HL-60 (cell line): Measurements from ENCODE around the gene CARMIL1.

Experiments
- DNase-seq, 2 experiments: peaks; one replicate each; pipeline ENCODE4 v3.0.0-alpha.2; 2010 to 2020; ENCODE audit warnings: low read depth in 1 of 2, low spot score in 1 of 2
- H3K27ac ChIP-seq: fragments of 250-450 bp; sonication (Bioruptor Pico); replicated peaks from 2 replicates; pipeline ENCODE4 v1.5.1; 2020; ENCODE audit warnings: mild to moderate bottlenecking, moderate library complexity
- H3K27me3 ChIP-seq: fragments of 250-450 bp; sonication (Bioruptor Pico); 2 replicates; pipeline ENCODE4 v1.5.1; 2021; ENCODE audit warnings: mild to moderate bottlenecking, moderate library complexity; ENCODE audit not compliant: insufficient read depth, poor library complexity, severe bottlenecking
- H3K4me3 ChIP-seq: replicated peaks from 2 replicates; pipeline ENCODE4 v1.5.1; 2011; ENCODE audit warnings: mild to moderate bottlenecking, control low read depth, low read length; ENCODE audit not compliant: insufficient read depth
- GABPA ChIP-seq: IDR thresholded peaks from 2 replicates; pipeline ENCODE4 v1.6.1; 2012; ENCODE audit warnings: low read depth
- POLR2AphosphoS5 ChIP-seq: IDR thresholded peaks from 2 replicates; pipeline ENCODE4 v1.6.1; 2012; ENCODE audit warnings: low read depth
- SPI1 ChIP-seq: IDR thresholded peaks from 2 replicates; pipeline ENCODE4 v1.6.1; 2012; ENCODE audit warnings: low read depth, mild to moderate bottlenecking, borderline replicate concordance
- TF ChIP-seq, protein P1 (sequence below): IDR thresholded peaks from 2 replicates; pipeline ENCODE4 v1.6.1; 2012; ENCODE audit warnings: low read depth; ENCODE audit not compliant: insufficient replicate concordance
- TF ChIP-seq, protein P2 (sequence below): IDR thresholded peaks from one replicate; pipeline ENCODE4 v1.5.1; 2011; ENCODE audit warnings: low read length, control low read depth, inconsistent platforms; ENCODE audit not compliant: insufficient read depth

Gene CARMIL1

DNA sequence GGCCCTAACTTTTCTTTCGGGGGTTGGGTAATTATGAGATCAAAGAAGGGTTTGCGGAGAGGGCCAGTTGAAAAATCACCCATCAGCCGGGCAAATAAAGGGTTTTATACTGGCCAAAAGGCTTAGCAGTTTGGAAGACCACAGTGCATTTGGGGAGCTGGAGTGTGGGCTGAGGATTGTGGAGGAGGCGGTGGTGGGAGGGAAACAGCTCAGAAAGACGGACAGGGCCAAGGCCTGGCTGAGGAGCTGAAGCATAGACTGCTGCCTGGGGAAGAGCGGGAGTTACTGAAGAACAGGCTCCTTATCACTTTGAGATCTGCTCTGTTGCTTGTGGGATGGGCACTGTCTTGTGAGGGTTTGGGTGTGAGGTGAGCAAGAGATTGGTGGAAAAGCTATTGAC lies 144.2 kb downstream of the CARMIL1 start:
- Histone ChIP-seq H3K4me3 (no peak overlapping the region), H3K27me3 (no peaks in the 10 kb centered on the region), H3K27ac (no peak overlapping the region)
- DNase-seq = no peak
- TF ChIP-seq SPI1 (no peak), POLR2AphosphoS5 (no peak), GABPA (no peak)
- TF ChIP-seq, protein P1, sequence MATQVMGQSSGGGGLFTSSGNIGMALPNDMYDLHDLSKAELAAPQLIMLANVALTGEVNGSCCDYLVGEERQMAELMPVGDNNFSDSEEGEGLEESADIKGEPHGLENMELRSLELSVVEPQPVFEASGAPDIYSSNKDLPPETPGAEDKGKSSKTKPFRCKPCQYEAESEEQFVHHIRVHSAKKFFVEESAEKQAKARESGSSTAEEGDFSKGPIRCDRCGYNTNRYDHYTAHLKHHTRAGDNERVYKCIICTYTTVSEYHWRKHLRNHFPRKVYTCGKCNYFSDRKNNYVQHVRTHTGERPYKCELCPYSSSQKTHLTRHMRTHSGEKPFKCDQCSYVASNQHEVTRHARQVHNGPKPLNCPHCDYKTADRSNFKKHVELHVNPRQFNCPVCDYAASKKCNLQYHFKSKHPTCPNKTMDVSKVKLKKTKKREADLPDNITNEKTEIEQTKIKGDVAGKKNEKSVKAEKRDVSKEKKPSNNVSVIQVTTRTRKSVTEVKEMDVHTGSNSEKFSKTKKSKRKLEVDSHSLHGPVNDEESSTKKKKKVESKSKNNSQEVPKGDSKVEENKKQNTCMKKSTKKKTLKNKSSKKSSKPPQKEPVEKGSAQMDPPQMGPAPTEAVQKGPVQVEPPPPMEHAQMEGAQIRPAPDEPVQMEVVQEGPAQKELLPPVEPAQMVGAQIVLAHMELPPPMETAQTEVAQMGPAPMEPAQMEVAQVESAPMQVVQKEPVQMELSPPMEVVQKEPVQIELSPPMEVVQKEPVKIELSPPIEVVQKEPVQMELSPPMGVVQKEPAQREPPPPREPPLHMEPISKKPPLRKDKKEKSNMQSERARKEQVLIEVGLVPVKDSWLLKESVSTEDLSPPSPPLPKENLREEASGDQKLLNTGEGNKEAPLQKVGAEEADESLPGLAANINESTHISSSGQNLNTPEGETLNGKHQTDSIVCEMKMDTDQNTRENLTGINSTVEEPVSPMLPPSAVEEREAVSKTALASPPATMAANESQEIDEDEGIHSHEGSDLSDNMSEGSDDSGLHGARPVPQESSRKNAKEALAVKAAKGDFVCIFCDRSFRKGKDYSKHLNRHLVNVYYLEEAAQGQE = no peak
- TF ChIP-seq, protein P2, sequence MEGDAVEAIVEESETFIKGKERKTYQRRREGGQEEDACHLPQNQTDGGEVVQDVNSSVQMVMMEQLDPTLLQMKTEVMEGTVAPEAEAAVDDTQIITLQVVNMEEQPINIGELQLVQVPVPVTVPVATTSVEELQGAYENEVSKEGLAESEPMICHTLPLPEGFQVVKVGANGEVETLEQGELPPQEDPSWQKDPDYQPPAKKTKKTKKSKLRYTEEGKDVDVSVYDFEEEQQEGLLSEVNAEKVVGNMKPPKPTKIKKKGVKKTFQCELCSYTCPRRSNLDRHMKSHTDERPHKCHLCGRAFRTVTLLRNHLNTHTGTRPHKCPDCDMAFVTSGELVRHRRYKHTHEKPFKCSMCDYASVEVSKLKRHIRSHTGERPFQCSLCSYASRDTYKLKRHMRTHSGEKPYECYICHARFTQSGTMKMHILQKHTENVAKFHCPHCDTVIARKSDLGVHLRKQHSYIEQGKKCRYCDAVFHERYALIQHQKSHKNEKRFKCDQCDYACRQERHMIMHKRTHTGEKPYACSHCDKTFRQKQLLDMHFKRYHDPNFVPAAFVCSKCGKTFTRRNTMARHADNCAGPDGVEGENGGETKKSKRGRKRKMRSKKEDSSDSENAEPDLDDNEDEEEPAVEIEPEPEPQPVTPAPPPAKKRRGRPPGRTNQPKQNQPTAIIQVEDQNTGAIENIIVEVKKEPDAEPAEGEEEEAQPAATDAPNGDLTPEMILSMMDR = no peak

DNA sequence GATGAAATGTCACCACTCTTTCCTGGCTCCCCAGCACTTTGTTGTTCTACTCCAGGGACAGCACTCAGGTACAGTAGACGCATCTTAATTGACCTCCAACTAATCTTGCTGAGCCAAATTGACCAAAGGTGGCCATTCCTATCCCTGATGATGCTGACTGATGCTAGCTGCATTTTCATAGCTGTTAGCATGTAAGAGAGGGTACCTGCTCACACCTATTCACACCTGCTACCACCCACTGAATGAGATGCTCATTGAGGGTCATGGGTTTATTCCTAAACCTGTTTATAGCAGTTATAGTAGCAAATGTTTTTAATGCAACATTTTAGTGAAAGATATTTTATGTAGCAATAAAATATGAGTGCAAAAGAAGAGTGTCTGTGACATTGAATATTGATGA lies 145.1 kb downstream of the CARMIL1 start:
- Histone ChIP-seq H3K27me3 (no peaks in the 10 kb centered on the region), H3K27ac (no peak overlapping the region), H3K4me3 (no peak overlapping the region)
- no peak for DNase-seq
- TF ChIP-seq POLR2AphosphoS5 (no peak), GABPA (no peak), SPI1 (no peak)
- TF ChIP-seq, protein P2 = no peak
- TF ChIP-seq, protein P1 = no peak

DNA sequence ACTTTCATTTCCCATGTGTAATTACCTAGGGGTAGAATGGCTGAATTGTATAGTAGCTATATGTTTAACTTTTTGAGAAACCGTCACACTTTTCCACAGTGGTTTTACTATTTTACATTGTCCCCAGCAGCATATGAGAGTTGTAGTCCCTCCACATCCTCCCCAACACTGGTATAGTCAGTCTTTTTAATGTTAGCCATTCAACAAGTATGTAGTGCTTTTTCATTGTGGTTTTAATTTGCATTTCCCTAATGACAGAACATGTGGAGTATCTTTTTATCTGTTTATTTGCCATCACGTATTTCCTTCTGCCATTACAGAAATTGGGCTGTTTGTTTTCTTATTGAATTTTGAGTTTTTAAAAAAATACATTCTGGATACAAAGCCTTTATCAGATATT lies 148.4 kb downstream of the CARMIL1 start:
- H3K27ac ChIP-seq = no peak overlapping the region
- DNase-seq = no peak
- H3K4me3 ChIP-seq = no peak overlapping the region
- no peaks in the 10 kb centered on the region for H3K27me3 ChIP-seq
- TF ChIP-seq GABPA = no peak
- no peak for TF ChIP-seq SPI1
- TF ChIP-seq, protein P1 = no peak
- TF ChIP-seq, protein P2 = no peak
- no peak for TF ChIP-seq POLR2AphosphoS5
